HG03520 (cell line): ENCODE results near the gene MTUS2.
A peak's percentile ranks its signal among the peaks of the same experiment; 100 is the strongest.

ENCODE experiments used
- ATAC-seq: cut with Tn5 transposase; IDR thresholded peaks from one replicate; pipeline ENCODE4 v1.9.1; 2021; ENCODE audit warnings: mild to moderate bottlenecking, moderate library complexity; ENCODE audit not compliant: unreplicated experiment

The MTUS2 gene

DNA sequence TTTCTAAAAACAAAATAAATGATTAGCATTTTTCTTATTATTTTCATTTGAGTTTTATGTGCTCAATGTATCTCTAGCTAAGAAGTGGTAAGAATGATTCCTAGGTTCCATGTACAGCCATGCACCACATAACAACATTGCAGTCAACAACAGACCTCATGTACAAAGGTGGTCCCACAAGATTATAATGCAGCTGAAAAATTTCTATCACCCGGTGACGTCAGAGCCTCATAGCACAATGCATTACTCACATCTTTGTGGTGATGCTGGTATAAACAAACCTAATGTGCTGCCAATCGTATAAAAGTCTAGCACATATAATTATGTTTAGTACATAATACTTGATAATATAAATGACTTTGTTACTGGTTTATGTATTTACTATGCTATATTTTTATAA, 654.9 kb downstream of the MTUS2 start:
- no peak for ATAC-seq

DNA sequence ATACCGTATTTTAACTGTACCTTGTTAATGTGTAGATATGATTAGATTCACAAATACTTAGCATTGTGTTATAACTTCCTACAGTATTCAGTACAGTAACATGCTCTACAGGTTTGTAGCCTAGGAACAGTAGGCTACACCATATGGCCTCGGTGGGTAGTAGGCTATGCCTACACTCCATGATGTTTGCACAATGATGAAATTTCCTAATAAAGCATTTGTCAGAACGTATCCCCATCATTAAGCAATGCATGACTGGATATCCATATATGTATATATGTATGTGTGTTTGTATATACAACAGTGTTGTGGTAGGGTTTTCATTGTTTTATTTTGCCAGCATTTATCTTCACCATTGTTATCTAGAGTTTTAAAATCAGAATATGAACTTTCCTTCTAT, 655.9 kb downstream of the MTUS2 start:
- ATAC-seq = no peak

DNA sequence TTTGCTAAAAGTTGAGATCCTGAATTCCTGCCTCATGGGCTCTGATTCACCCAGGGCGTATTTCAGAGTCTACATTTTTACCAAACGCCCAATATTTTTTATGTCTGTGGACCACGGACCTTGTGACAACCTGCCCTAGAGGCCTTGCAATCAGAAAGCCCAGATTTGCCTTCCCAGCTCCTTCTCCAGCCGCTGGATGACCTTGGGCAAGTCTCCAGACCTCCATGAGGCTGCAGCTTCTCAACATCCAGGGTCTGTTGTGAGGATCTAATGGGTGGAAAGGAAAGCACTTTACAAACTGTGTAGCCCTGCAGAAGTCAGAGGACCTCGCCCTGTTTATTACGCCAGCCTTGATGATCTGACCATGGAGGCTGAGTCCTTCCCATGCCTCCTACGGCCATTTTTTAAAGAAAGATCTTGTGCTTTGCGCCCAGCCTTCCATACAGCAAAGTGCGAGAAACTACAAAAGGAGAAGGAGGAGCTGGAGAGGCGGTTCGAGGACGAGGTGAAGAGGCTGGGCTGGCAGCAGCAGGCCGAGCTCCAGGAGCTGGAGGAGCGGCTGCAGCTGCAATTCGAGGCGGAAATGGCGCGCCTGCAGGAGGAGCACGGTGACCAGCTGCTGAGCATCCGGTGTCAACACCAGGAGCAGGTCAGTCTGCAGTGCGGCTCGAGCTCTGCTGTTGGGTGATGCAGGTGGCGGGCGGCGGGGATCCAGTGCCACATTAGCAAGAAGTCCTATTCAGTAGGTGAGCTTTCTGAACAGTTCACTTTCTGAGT, 659.8 kb downstream of the MTUS2 start:
- no peak for ATAC-seq

DNA sequence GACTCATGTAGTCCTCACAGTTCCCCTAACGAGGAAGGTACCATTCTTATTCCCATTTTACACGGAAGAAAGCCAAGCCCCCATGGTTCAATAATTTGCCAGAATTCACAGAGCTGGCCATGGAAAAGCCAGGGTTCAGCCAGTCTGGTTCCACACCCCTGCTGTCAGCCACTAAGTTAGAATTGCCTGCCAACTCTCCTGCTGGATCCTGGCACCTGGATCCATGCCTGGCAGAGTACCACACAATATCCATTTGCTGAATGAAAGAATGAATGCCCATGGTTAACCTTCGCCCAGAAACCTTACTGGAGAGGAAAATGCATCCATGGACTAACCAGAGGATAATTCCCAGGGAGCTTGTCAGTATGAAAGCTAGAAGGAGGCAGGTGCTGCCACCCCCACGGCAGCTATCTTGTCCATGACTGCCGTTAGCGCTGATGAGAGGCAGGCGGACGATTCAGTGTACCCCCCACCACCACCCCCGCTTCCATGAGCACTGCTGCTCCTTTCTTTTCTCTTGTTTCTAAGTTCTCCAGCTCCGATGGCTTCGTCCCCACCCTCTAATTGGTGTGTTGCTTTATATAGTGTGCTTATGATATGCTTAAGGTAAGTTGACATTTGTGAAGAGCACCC, 660.9 kb downstream of the MTUS2 start:
- no peak for ATAC-seq

DNA sequence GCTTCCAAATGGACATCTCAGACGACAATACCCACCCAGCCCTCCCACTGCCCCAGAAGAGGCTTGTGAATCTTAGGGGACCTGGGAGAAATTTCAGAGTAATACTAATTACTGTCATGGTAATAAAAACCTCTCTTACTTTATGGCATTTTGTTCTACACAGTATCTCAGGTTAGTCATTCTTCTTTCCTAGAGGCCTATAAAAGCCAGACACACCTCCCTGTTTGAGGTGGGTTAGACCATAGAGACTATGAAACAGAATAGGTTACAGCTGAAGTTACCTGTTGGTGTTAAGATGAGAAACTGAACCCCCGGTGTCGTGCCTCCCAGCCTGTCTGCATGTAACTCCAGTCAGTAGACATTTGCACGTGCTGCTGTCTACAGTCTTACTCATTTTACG, 661.5 kb downstream of the MTUS2 start:
- ATAC-seq = no peak

DNA sequence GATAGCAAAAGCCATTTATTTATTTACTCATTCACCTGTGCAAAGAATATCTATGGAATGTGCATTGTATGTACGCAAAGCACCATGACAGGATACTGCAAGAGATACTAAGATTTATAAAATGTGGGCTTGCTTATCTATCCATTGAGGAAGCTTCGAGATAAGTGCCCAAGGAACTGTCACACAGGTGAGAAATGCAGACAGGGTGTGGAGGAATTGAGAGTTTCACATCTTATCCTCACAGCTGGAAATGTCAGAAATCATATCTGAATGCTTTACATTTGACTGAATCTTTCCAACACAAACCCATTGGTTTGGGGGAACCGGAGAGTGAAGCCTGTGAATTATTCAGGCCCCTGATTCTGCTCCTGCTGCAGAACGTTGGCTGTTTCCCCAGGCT, 662.4 kb downstream of the MTUS2 start:
- ATAC-seq = no peak

DNA sequence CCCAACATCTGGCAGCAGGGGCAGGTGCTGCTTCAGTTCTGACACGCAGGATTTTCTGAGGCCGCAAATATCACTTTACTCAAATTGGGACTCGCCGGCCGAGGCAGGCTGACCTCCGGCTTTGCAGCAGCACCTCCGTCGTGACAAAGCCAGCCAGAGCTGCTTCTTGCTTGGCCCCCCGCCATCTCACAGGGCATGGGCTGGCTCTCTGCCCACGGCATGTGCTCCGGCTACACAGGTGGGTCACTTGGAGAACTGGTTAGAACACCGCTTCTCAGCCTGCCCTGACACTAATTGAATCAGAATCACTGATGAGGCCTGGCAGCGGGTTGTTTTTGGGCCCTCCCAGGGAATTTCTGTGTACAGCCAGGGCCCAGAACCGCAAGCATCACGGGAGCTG, 663.1 kb downstream of the MTUS2 start:
- no peak for ATAC-seq

DNA sequence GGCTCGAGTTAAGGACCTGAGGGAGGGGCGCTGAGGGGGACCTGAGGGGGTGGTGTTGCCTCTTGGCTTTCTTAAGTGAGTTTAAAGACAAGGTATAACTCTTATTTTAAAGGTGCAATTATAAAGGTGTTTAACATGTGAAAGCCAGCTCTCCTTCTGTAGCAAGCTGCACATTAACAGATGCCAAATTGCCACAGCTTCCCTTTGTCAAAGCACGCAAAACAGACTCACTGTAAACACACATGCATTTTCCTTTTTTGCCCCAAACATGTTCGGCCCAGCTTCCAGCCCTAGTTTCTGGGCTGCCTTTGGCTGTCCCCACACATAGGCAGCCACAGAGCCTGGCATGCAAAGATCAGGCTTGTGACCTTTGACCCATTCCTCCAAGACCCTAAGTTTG, 663.5 kb downstream of the MTUS2 start:
- ATAC-seq = no peak

DNA sequence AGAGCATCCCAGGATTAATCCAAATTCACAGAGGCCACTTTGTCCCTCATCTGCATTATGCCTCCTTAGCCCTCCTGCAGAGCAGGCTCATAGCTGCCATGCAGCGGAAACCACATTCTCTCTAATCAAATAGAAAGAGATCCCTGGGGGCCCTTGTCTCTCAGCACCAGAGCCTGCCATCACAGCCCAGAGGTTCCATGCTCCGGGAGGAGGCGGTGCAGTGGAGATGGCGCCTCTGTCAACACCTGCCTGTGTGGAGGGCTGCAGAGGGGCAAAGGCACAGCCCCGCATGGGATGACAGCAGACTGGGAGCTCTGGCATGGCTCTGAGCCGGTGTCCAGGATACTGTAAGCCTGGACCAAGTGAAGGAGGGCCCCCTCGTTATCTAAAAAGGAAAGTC, 664.1 kb downstream of the MTUS2 start:
- no peak for ATAC-seq

DNA sequence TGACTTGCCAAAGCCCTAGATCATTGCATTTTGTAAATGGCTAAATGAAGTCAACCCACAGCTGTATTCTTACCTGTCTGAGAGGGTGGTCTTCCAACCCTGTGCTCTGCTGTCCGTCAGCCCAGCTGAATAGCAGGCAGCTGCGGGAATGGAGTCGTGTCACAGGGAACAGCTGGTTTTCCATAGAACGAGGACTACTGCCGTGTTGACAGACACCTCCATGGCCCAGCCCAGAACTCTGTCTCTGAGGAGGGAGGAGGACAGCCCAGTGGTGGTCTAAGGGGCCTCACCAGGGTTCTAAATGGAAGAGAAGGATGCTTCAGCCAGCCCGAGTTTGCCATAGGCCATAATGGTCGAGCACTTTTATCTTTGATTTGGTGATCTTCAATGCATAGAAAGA, 664.7 kb downstream of the MTUS2 start:
- ATAC-seq = no peak

DNA sequence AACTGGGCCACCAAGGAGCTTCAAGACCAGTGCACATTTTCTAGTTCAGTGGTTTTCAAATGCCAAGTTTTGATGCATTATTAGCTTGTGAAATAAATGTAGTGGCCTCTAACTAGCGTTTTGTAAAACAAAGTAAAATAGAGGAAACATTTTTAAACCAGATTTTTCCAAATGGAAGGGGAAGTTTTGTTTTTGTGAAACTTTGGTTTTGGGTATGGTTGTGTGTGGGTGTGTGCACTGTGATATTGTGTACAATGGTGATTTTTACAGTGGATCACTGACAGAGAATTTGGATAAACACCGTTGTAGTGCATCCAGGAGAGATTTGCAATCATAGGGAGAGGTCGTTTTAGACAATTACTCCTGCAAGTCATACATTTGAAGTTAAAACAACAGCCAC, 666.4 kb downstream of the MTUS2 start:
- no peak for ATAC-seq

DNA sequence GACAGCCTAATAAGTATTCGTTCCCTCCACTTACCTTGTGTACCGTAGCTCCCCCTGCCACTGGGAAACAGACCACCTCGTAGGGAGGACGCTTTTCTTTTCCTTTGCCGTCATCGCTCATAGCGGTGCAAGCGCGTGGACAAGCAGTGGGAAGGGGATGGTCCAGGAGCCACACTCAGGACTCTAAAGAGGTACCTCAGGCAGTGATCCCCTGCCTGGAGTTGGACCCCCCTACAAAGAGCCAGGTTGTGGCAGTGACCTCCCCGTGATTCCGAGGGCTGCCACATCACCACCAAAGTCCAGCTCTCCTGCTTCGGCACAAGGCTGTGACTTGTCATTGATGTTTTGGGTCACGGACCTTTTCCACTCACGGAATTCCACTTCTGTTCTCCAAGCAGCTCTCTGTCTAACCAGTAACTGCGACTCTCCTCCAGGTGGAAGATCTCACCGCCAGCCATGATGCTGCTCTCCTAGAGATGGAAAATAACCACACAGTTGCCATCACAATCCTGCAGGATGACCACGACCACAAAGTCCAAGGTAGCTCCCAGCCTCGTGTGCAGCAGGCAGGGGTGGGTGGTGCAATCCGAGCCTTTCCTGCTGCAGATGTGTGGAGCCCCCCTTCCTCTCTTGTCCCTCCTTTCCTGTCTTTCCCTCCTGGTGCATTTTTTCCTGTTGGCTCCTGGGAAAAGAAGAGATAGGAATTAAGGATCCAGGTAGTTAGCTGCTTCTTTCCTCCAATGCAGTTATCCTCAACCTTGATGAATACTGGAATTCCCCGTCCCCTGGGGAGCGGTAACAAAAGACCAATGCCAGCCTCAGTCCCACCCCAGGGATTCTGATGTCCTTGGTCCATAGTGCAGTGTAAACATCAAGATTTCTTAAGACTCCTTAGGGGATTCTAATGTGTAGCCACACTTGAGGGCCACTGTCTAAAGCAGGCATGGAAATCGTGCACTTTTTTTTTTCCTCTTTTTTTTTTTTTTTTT, 667.6 kb downstream of the MTUS2 start:
- no peak for ATAC-seq

DNA sequence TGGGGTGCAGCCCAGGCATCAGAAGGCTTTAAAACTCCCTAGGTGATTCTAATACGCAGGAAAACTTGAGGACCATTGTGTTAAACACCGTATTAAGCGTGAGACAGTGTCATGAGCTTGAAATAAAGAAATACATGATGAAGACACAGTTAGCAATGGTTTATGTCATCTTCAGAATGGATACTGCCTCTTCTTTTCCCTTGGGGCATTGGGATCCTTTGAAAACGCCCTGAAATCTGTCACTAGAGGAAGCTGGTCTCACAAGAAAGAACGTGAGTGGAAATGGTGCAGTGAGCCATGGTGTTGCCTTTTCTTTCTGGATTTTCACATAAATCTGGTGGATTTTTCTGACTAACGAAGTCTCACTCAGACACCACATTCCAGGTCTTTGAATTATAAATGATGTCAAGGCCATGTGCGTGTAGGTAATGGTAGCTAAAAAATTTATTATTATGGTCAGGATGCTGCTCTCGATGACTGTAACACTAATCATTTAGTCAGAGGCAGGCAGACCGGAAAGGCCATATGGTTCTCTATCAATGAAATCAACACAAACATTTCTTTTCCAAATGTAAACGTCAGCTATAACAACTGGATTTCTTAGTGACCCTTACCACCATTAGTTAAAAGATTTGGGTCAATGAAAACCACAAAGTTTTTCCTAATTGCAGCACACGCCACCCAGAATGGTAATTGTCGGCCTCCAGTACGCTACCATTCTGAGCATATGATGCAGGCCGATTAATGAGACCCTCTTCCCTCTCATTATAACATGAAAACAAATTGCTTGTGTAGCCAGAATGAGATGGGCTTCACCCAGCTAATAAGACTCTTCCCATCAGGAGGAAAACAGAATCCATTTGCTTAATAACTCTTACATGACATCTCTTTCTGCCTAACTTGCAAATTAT, 669.8 kb downstream of the MTUS2 start:
- no peak for ATAC-seq

DNA sequence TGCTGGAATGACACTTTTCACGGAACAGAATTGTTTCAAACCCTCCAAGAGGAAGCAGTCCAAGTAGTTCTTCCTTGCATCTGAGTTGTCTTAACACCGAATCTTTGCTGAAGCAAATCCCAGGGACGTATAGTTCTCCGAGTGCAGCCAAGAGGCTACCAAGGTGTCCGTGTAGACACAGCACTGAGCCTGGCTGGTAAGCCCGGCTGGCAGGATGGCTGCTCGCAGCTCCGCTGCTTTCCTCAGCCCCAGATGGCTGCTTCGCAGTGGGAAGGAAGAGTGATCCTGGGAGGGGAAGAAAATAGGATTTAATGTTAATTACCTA, 670.4 kb downstream of the MTUS2 start:
- ATAC-seq = no peak

DNA sequence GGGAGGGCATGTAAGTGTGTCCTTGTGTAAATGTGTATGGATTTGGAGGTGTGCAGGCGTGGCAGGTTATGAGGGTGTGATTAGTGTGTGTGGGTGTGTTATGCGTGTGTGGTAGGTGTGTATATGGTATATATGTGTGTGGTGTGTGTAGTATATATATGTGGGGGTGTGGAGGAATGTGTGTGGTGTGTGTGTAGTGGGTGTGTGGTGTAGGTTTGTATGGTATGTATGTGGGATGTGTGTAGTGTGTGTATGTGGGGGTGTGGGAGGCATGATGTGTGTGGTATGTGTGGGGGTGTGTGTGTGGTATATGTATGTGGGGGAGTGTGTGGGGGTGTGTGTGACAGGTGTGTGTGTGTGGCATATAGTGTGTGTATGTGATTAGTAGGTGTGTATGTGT, 671.1 kb downstream of the MTUS2 start:
- no peak for ATAC-seq

DNA sequence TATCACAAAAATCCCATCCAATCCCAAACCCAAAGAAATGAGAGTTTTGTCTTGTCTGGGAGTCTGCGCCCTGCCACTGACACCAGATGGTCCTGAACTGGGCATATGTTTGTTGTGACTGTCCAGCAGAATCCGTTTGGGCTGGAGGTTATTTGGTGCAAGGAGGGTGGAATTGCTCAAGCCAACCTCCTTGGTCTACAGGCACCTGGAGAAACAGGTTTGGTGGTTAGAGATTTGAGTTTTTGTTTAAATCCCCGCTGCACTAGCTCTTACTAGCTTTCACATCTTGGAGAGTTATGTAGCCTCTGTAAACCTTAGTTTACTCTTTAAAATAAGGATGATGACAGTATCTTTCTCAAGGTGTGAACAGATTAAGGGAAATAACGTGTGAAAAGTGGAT, 673.7 kb downstream of the MTUS2 start:
- ATAC-seq = no peak

DNA sequence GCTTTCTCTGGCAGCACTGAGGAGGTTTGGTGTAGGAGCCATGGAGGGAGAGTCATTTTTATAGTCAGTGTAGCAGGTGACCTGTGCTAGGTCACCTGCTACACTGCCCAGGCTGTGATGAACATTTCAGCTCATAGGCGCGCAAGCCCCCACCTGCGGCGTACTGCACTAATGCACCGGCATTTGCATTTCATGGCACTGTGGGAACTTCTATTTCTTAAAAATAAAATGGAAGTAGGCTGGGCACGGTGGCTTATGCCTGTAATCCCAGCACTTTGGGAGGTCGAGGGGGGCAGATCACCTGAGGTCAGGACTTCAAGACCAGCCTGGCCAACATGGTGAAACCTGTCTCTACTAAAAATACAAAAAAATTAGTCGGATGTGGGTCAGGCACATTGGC, 674.4 kb downstream of the MTUS2 start:
- no peak for ATAC-seq

DNA sequence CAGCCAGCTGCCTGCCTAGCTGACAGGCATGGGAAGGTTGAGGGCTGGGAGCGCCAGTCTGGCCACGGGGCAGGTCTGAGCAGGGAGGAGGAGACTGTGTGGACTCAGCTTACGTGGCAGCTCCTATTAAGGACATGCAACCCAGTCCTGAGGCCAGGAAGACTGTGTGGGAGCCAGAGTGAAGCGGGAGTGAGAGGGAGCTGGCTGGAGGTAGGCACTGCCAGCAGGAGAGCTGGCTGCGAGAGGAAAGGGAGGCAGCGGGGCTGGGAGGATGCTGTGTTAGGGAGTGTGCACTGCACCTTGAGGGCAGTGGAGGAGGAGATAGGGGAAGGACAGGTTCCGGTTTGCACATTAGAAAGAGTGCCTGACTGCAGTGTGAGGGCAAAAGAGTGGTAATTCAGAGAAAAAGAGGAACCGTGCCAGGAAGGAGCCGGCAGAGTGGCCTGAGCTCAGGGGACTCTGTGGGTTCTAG, 676.1 kb downstream of the MTUS2 start:
- ATAC-seq = peak; percentile 47

DNA sequence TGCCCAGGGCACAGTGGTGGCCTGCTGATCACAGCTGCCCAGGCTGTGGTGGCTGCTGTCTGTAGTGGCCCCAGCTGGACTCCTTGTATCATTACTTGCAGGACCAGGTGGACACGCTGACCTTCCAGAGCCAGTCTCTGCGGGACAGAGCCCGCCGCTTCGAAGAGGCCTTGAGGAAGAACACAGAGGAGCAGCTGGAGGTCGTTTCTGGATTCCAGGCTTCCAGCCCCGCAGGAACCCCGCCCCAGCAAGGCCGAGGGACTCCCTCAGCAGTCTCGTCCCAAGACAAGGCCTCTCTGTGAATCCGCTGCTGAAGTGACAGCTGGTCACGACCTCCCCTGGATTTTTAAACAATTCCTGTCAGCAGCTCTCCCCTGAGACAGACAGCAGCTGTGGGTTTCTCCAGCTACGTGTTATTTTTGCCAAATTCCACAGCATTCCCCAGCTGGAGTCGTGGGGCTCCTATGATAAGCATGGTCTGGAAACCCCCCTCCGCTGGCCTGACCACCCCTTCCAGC, 677.1 kb downstream of the MTUS2 start:
- ATAC-seq = no peak

DNA sequence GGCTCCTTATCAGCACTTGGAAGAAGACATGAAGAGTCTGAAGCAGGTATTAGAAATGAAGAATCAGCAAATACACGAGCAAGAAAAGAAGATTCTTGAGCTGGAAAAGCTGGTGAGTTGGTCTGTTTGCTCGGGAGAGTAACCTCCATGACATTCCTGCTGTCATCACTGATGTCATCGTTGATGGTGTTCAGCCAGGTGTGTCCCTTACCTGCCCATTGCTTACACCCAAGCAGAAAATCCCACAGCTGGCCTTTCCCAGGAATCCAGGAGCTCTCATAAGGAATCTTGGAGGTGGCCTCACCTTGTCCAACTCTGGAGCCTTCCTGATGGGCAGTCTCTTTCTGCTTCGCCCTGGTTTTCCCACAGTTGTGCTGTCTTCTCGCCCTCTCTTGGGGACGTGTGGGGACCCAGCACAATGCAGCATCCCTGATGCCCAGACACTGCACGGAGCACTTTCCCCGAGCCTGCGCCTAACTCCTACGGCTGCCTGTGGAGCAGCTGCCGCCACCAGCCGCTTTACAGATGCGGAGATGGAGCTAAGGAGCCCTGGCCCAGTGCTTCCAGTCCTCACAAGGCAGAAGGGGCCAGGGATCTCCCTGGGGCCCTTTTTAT, 678.4 kb downstream of the MTUS2 start:
- no peak for ATAC-seq
